Measurements from ENCODE around the gene RELN.

Gene RELN

DNA sequence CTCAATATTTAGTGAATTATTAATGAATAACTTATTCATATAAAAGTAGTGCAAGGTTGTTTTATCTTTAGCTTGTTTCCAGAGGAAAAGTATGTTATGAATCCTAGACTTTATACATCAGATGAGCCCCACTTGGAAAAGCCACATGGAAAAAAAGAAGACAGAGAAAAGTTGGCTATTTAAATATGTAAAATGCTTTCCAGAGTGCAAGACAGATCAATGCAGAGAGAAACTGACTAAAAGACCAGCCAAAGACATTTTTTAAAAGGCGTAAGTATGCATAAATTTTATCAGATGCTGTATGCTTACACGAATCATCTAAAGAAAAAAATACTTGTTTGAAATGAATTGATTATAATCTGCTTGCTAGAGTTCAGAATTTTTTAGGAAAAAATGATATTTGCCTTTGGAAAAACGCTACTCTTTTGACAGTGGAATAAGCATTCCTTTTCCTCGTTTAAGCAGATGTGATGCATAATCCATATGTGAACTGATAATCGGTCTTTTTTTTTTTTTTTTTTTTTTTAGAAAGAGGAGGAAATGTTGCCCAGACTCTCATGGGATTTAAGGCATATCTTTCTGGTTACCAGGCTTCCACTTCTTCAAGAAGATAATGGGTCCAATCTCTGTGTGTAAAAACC is 70.7 kb downstream of the RELN start:
- TF ChIP-seq, protein P1, sequence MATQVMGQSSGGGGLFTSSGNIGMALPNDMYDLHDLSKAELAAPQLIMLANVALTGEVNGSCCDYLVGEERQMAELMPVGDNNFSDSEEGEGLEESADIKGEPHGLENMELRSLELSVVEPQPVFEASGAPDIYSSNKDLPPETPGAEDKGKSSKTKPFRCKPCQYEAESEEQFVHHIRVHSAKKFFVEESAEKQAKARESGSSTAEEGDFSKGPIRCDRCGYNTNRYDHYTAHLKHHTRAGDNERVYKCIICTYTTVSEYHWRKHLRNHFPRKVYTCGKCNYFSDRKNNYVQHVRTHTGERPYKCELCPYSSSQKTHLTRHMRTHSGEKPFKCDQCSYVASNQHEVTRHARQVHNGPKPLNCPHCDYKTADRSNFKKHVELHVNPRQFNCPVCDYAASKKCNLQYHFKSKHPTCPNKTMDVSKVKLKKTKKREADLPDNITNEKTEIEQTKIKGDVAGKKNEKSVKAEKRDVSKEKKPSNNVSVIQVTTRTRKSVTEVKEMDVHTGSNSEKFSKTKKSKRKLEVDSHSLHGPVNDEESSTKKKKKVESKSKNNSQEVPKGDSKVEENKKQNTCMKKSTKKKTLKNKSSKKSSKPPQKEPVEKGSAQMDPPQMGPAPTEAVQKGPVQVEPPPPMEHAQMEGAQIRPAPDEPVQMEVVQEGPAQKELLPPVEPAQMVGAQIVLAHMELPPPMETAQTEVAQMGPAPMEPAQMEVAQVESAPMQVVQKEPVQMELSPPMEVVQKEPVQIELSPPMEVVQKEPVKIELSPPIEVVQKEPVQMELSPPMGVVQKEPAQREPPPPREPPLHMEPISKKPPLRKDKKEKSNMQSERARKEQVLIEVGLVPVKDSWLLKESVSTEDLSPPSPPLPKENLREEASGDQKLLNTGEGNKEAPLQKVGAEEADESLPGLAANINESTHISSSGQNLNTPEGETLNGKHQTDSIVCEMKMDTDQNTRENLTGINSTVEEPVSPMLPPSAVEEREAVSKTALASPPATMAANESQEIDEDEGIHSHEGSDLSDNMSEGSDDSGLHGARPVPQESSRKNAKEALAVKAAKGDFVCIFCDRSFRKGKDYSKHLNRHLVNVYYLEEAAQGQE (IDR thresholded peaks at IDR 0.05; ENCODE audit: insufficient read depth in 1 of 2, low read depth in 2 of 2, low read length in 2 of 2), result no peak
- no peak for TF ChIP-seq POLR2AphosphoS5 (IDR thresholded peaks at IDR 0.05; ENCODE audit: low read depth, low read length)
- no peak for TF ChIP-seq SIN3A (IDR thresholded peaks at IDR 0.05; ENCODE audit: borderline replicate concordance, insufficient read depth, low read length)
- TF ChIP-seq FOXP2 (optimal IDR thresholded peaks at IDR 0.05; ENCODE audit: borderline replicate concordance, extremely low read depth, extremely low read length, insufficient read depth), result no peak

DNA sequence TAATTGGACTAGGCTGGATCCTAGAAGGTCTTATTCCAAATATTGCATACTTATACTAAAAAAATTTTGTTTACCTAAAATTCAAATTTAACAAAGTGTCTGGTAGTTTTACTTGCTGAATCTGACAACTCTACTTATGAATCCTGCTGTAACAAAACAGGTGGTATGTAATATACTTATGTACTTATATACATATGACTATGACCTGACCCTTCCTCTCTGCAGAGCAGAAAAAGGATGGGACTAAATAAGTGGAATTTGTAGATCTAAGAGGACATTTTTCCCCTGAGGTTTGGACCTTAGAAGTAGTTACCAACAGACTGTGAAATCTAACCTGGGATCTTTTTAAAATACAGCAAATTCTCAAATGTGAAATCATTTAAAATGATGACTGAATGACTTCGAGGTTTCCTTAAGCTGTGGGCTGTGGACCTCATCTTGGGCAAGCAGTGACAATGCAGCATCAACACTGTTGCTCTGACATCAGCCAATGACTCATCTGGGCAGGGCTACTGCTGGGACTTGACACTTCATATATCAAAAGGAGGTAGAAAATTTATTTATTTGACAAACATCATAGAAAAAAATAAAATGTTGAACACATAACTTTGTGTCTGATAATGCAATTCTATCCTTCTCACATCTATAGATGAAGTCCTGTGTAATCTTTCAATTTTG is 73.6 kb downstream of the RELN start:
- TF ChIP-seq TAF1 (IDR thresholded peaks at IDR 0.05; ENCODE audit: borderline replicate concordance, insufficient read depth, low read length) (no peak), FOXP2 (optimal IDR thresholded peaks at IDR 0.05; ENCODE audit: borderline replicate concordance, extremely low read depth, extremely low read length, insufficient read depth) (peak; percentile 84)
- TF ChIP-seq, protein P1 (IDR thresholded peaks at IDR 0.05; ENCODE audit: insufficient read depth in 1 of 2, low read depth in 2 of 2, low read length in 2 of 2), result no peak

DNA sequence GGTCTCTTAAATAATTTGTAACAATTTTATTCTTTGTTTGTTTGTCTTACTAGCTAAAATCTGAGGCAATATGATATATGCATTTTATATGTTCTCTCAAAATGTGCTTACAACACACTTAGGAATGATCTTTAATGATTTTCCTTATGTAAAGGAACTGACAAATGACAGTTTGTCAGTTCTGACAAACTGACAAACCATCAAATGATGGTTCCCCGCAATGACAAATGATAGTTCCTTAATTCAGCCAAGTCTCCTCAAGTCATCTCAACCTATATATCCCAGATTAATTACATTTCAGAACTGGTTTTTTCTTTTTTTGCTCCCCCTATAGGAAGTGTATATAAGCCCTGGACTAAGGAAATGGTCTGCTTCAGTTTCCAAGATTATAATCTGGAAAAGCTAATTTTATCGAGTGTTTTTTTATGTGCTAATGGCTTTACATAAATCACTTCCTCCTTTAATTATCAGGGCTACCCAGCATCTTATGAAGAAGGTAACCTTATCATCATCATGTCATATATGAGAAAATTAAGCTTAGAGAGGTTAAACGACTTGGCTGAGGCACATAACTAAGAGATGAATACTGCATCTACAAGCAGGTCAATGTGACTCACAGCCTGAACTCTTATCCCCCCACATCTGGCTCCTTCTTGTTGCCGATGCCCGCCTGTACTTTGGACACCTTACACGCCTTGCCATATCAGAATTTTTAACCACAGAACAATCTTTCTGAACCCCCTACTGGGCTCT is 75.1 kb downstream of the RELN start:
- no peak for TF ChIP-seq POLR2AphosphoS5 (IDR thresholded peaks at IDR 0.05; ENCODE audit: low read depth, low read length)
- TF ChIP-seq FOXP2 (optimal IDR thresholded peaks at IDR 0.05; ENCODE audit: borderline replicate concordance, extremely low read depth, extremely low read length, insufficient read depth), result no peak
- TF ChIP-seq, protein P1 (IDR thresholded peaks at IDR 0.05; ENCODE audit: insufficient read depth in 1 of 2, low read depth in 2 of 2, low read length in 2 of 2), result no peak
- TF ChIP-seq TAF1 (IDR thresholded peaks at IDR 0.05; ENCODE audit: borderline replicate concordance, insufficient read depth, low read length), result no peak
- TF ChIP-seq SIN3A (IDR thresholded peaks at IDR 0.05; ENCODE audit: borderline replicate concordance, insufficient read depth, low read length), result no peak

DNA sequence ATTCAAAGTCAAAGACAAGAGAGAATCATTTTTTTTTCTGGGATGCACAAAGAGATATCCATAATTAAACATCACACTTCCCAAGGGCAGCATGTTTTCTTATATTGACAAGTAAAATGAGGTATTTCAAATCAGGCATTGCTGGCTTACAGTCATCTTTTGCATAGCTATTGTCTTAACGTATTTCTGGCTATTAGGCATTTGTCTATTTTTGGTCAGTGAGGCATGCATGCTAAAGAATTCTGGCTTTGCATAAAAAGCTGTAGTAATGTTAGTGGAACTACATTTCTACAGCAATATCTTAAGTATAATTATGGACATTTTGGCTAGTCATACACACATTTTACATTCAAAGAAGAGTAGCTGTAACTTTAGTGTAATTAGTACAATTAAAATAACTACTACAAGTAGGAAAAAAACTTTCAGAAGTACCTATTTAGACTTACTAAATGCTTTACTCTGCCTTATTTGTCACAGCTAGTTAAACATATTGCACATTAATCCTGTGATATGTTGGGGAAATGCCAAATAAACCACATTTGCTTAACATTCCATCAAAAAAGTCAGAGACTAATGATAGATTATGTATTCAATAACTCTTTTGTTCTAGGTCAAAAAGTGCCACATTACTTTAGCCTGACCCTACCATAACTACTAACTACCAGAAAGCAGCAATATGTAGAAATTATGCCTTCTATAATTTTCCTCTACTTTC is 76.4 kb downstream of the RELN start:
- TF ChIP-seq POLR2AphosphoS5 (IDR thresholded peaks at IDR 0.05; ENCODE audit: low read depth, low read length) (no peak), FOXP2 (optimal IDR thresholded peaks at IDR 0.05; ENCODE audit: borderline replicate concordance, extremely low read depth, extremely low read length, insufficient read depth) (no peak), SIN3A (IDR thresholded peaks at IDR 0.05; ENCODE audit: borderline replicate concordance, insufficient read depth, low read length) (no peak), TAF1 (IDR thresholded peaks at IDR 0.05; ENCODE audit: borderline replicate concordance, insufficient read depth, low read length) (no peak)
- TF ChIP-seq, protein P1 (IDR thresholded peaks at IDR 0.05; ENCODE audit: insufficient read depth in 1 of 2, low read depth in 2 of 2, low read length in 2 of 2), result no peak

All from PFSK-1 (cell line).